Type B pancreatic cell (in vitro differentiated cells): ENCODE results near the gene DCAF7. TPM values are rescaled to one million over a fixed set of nuclear protein-coding genes. Genes with fewer than 3 reads are reported as not detected.

Experiments
- DNase-seq: peaks from one replicate; pipeline ENCODE4 v3.0.0; 2021; ENCODE audit warnings: mixed read lengths; ENCODE audit not compliant: unreplicated experiment; ENCODE audit errors: extremely low spot score
- H3K27ac Mint-ChIP-seq: 2 replicates; pipeline ENCODE4 v1.8.0; 2021; ENCODE audit warnings: mild to moderate bottlenecking, mixed read lengths
- H3K27me3 Mint-ChIP-seq: 2 replicates; pipeline ENCODE4 v1.8.0; 2021; ENCODE audit warnings: mixed read lengths
- H3K36me3 Mint-ChIP-seq: 2 replicates; pipeline ENCODE4 v1.8.0; 2021; ENCODE audit warnings: mixed read lengths
- H3K4me1 Mint-ChIP-seq: one replicate; pipeline ENCODE4 v1.8.0; 2021; ENCODE audit warnings: mixed read lengths; ENCODE audit not compliant: unreplicated experiment
- H3K4me3 Mint-ChIP-seq: 2 replicates; pipeline ENCODE4 v1.8.0; 2021; ENCODE audit warnings: mild to moderate bottlenecking, mixed read lengths
- H3K9me3 Mint-ChIP-seq: 2 replicates; pipeline ENCODE4 v1.8.0; 2021; ENCODE audit warnings: mixed read lengths
- total RNA-seq: library from RNA; stranded (reverse); gene quantifications from 2 replicates; pipeline ENCODE4 v1.2.1, GENCODE V29; 2021; ENCODE audit warnings: low replicate concordance
- TF ChIP-seq, protein P1 (sequence below): fragments of 200-600 bp; sonication (generic); conservative IDR thresholded peaks from 2 replicates; pipeline ENCODE4 v1.5.0; 2021; ENCODE audit warnings: antibody characterized with exemption, mild to moderate bottlenecking

Gene DCAF7
- total RNA-seq, 1 donor from 2014 or later: 123 TPM

GRCh38 chr17:63573634-63574033 lies 23.4 kb downstream of the DCAF7 start:
- TF ChIP-seq, protein P1, sequence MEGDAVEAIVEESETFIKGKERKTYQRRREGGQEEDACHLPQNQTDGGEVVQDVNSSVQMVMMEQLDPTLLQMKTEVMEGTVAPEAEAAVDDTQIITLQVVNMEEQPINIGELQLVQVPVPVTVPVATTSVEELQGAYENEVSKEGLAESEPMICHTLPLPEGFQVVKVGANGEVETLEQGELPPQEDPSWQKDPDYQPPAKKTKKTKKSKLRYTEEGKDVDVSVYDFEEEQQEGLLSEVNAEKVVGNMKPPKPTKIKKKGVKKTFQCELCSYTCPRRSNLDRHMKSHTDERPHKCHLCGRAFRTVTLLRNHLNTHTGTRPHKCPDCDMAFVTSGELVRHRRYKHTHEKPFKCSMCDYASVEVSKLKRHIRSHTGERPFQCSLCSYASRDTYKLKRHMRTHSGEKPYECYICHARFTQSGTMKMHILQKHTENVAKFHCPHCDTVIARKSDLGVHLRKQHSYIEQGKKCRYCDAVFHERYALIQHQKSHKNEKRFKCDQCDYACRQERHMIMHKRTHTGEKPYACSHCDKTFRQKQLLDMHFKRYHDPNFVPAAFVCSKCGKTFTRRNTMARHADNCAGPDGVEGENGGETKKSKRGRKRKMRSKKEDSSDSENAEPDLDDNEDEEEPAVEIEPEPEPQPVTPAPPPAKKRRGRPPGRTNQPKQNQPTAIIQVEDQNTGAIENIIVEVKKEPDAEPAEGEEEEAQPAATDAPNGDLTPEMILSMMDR: peak; percentile 68
- no peak overlapping the region for H3K27ac Mint-ChIP-seq
- peaks cover 11% of the 10 kb centered on the region for H3K4me1 Mint-ChIP-seq
- no peaks in the 10 kb centered on the region for H3K27me3 Mint-ChIP-seq
- peaks cover 15% of the 10 kb centered on the region for H3K36me3 Mint-ChIP-seq
- no peak overlapping the region for H3K4me3 Mint-ChIP-seq
- no peak for DNase-seq
- no peaks in the 10 kb centered on the region for H3K9me3 Mint-ChIP-seq

GRCh38 chr17:63578027-63578768 lies 27.9 kb downstream of the DCAF7 start:
- Mint-ChIP-seq H3K9me3 (no peaks in the 10 kb centered on the region), H3K27me3 (no peaks in the 10 kb centered on the region), H3K4me1 (peaks cover 16% of the 10 kb centered on the region), H3K4me3 (no peak overlapping the region), H3K36me3 (peaks cover 23% of the 10 kb centered on the region), H3K27ac (peak overlapping the region; percentile 59)
- DNase-seq: no peak
- TF ChIP-seq, protein P1: no peak

DNA sequence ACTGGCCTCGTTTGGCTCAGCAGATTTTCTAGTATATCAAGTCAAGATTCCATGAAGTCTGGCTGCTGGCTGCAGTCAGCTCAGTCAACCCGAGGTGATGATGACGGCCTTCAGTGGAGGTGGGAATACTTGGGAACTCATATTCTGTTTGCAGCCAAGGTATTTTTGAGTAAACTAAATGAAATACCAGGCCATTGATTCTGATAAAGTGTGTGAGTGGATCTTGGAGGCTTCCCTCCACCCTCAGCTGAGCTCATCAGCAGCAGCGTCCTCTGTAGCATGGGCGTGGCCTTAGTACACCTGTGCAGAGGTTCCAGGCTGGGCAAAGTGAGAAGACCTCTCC lies 28.5 kb downstream of the DCAF7 start:
- no peak for DNase-seq
- H3K9me3 Mint-ChIP-seq: no peaks in the 10 kb centered on the region
- TF ChIP-seq, protein P1: no peak
- no peaks in the 10 kb centered on the region for H3K27me3 Mint-ChIP-seq
- H3K27ac Mint-ChIP-seq: peak overlapping the region; percentile 59
- H3K4me1 Mint-ChIP-seq: peaks cover 16% of the 10 kb centered on the region
- no peak overlapping the region for H3K4me3 Mint-ChIP-seq
- peaks cover 23% of the 10 kb centered on the region for H3K36me3 Mint-ChIP-seq

DNA sequence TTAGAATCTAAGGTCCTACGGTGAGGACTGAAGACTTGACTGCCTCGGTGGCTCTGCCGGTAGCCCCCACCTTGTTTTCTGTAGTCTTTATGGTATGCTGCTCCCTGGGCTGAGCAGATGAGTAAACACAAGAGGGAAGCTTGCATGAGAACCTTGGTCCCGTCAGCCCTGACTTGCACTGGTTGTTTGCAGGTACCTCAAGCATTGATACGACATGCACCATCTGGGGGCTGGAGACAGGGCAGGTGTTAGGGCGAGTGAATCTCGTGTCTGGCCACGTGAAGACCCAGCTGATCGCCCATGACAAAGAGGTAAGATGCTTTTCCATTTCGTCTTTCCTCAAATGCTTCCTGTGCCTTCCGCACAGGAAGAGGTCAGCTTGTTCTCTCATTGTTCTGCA lies 29.4 kb downstream of the DCAF7 start:
- H3K27ac Mint-ChIP-seq: peak overlapping the region; percentile 59
- peaks cover 10% of the 10 kb centered on the region for H3K4me1 Mint-ChIP-seq
- peaks cover 18% of the 10 kb centered on the region for H3K36me3 Mint-ChIP-seq
- TF ChIP-seq, protein P1: no peak
- no peaks in the 10 kb centered on the region for H3K27me3 Mint-ChIP-seq
- no peak overlapping the region for H3K4me3 Mint-ChIP-seq
- DNase-seq: no peak
- no peaks in the 10 kb centered on the region for H3K9me3 Mint-ChIP-seq

GRCh38 chr17:63587770-63588169 lies 37.5 kb downstream of the DCAF7 start:
- Mint-ChIP-seq H3K9me3 (no peaks in the 10 kb centered on the region), H3K27me3 (no peaks in the 10 kb centered on the region), H3K4me1 (no peaks in the 10 kb centered on the region), H3K4me3 (no peak overlapping the region), H3K36me3 (peaks cover 30% of the 10 kb centered on the region), H3K27ac (no peak overlapping the region)
- TF ChIP-seq, protein P1: no peak
- DNase-seq: no peak
